ENCODE data around the gene UQCR10.

The UQCR10 gene

GRCh38 chr22:29782061-29782845, 15.1 kb downstream of the UQCR10 start:
- no peak for DNase-seq (ENCODE audit: low read depth, low spot score)
- Histone ChIP-seq H3K36me3 (ENCODE audit: control insufficient read depth, insufficient read depth, low read length) (no peaks in the 10 kb centered on the region), H3K27me3 (ENCODE audit: control insufficient read depth, insufficient read depth, low read length) (no peaks in the 10 kb centered on the region), H3K9me3 (ENCODE audit: control insufficient read depth, insufficient read depth, low read length) (no peaks in the 10 kb centered on the region), H3K4me3 (ENCODE audit: low read length) (no peak overlapping the region), H3K27ac (ENCODE audit: low read length) (no peak overlapping the region), H3K4me1 (ENCODE audit: control insufficient read depth, insufficient read depth, low read length) (no peaks in the 10 kb centered on the region; the same call in 1 of the 2 replicates)
- no CpG with 5 or more reads among the region's 7 CpGs for WGBS (ENCODE audit: insufficient coverage, insufficient read length)

GRCh38 chr22:29784451-29785361, 17.5 kb downstream of the UQCR10 start:
- Histone ChIP-seq H3K36me3 (ENCODE audit: control insufficient read depth, insufficient read depth, low read length) (peaks cover 5% of the 10 kb centered on the region; the same call in 1 of the 2 replicates), H3K9me3 (ENCODE audit: control insufficient read depth, insufficient read depth, low read length) (no peaks in the 10 kb centered on the region), H3K27me3 (ENCODE audit: control insufficient read depth, insufficient read depth, low read length) (no peaks in the 10 kb centered on the region), H3K4me3 (ENCODE audit: low read length) (no peak overlapping the region), H3K4me1 (ENCODE audit: control insufficient read depth, insufficient read depth, low read length) (no peaks in the 10 kb centered on the region; the same call in 1 of the 2 replicates), H3K27ac (ENCODE audit: low read length) (no peak overlapping the region)
- DNase-seq (ENCODE audit: low read depth, low spot score), result no peak
- no CpG with 5 or more reads among the region's 9 CpGs for WGBS (ENCODE audit: insufficient coverage, insufficient read length)

- Histone ChIP-seq H3K4me1 (ENCODE audit: control insufficient read depth, insufficient read depth, low read length) (no peaks in the 10 kb centered on the region; the same call in 1 of the 2 replicates), H3K9me3 (ENCODE audit: control insufficient read depth, insufficient read depth, low read length) (no peaks in the 10 kb centered on the region), H3K4me3 (ENCODE audit: low read length) (no peak overlapping the region), H3K27ac (ENCODE audit: low read length) (no peak overlapping the region), H3K36me3 (ENCODE audit: control insufficient read depth, insufficient read depth, low read length) (peaks cover 16% of the 10 kb centered on the region), H3K27me3 (ENCODE audit: control insufficient read depth, insufficient read depth, low read length) (no peaks in the 10 kb centered on the region)
- no peak for DNase-seq (ENCODE audit: low read depth, low spot score)
- WGBS (ENCODE audit: insufficient coverage, insufficient read length), result no CpG with 5 or more reads among the region's 5 CpGs
Measured at GRCh38 chr22:29786031-29786430, 18.9 kb downstream of the UQCR10 start.

- Histone ChIP-seq H3K4me3 (ENCODE audit: low read length) (no peak overlapping the region), H3K36me3 (ENCODE audit: control insufficient read depth, insufficient read depth, low read length) (peaks cover 16% of the 10 kb centered on the region), H3K27me3 (ENCODE audit: control insufficient read depth, insufficient read depth, low read length) (no peaks in the 10 kb centered on the region), H3K27ac (ENCODE audit: low read length) (no peak overlapping the region), H3K9me3 (ENCODE audit: control insufficient read depth, insufficient read depth, low read length) (no peaks in the 10 kb centered on the region), H3K4me1 (ENCODE audit: control insufficient read depth, insufficient read depth, low read length) (no peaks in the 10 kb centered on the region)
- no peak for DNase-seq (ENCODE audit: low read depth, low spot score)
- no CpG with 5 or more reads among the region's 9 CpGs for WGBS (ENCODE audit: insufficient coverage, insufficient read length)
Measured at GRCh38 chr22:29787371-29787980, 20.3 kb downstream of the UQCR10 start.

DNA sequence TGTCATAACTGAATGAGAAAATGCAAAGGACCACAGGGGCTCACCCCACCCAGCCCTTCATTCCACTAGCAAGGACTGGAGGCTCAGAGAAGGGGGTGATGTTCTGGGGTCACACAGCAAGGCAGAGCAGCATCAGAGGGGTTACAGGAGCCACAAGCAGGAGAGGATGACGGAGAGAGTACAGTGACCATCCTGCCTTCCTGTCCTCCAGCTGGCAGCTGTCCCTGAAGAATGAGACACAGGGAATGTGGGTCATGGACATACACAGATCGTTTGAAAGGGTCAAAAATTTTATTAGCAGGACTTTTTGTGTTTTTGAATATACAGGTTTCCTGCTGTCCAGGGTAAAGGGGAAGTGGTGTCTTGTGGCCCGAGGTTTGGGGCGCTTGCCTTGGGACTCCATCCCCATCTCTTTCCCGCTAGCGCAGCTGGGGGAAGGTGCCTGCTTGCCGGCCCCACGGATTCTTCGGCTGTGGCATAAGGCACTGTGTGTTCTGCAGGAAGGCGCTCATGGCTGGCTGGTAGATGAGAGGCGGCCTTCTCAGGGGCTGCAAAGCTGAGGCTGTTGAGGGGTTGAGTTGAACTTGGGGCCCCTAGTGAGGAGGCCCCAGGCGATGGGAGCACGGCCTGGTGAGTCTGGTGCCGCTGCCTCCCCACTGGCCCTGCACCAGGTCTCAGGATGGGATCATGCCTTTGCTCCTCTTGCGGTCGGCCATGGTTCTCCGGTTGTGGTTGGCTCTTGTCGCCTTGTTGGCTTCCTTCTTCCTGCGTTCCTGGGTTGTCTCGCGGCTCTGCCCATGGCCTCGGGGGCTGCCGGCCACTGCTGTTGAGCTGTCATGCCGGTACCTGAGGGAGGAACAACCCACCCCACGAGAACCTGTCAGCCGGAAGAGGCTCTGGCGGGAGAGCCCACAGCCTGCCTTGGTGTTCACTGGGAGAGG, 21.4 kb downstream of the UQCR10 start:
- WGBS (ENCODE audit: insufficient coverage, insufficient read length), result no CpG with 5 or more reads among the region's 27 CpGs
- H3K36me3 ChIP-seq (ENCODE audit: control insufficient read depth, insufficient read depth, low read length), result peaks cover 24% of the 10 kb centered on the region
- H3K9me3 ChIP-seq (ENCODE audit: control insufficient read depth, insufficient read depth, low read length), result no peaks in the 10 kb centered on the region
- H3K27me3 ChIP-seq (ENCODE audit: control insufficient read depth, insufficient read depth, low read length), result no peaks in the 10 kb centered on the region
- DNase-seq (ENCODE audit: low read depth, low spot score), result no peak
- H3K4me1 ChIP-seq (ENCODE audit: control insufficient read depth, insufficient read depth, low read length), result no peaks in the 10 kb centered on the region
- no peak overlapping the region for H3K27ac ChIP-seq (ENCODE audit: low read length)
- H3K4me3 ChIP-seq (ENCODE audit: low read length), result no peak overlapping the region

DNA sequence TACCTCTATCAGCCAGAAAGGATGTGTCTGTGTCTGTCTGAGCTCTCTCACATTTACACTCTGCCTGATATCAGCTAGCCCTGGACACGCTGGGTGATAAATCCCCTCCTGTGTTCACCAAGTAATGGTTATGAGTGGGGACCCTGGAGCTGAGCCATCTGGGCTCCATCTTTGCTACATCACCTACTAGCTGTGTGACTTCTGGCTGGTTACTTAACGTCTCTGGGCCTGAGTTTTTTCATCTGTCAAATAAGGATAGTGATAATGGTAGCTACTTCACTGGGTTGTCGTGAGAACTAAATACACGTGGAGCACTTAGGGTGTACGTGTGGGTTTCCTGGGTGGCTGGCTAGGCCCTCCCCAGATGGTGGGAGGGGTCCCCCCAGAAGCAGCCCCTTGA, 22.9 kb downstream of the UQCR10 start:
- no peak for DNase-seq (ENCODE audit: low read depth, low spot score)
- Histone ChIP-seq H3K36me3 (ENCODE audit: control insufficient read depth, insufficient read depth, low read length) (peaks cover 24% of the 10 kb centered on the region), H3K27ac (ENCODE audit: low read length) (no peak overlapping the region), H3K27me3 (ENCODE audit: control insufficient read depth, insufficient read depth, low read length) (no peaks in the 10 kb centered on the region), H3K9me3 (ENCODE audit: control insufficient read depth, insufficient read depth, low read length) (no peaks in the 10 kb centered on the region), H3K4me1 (ENCODE audit: control insufficient read depth, insufficient read depth, low read length) (no peaks in the 10 kb centered on the region), H3K4me3 (ENCODE audit: low read length) (no peak overlapping the region)
- WGBS (ENCODE audit: insufficient coverage, insufficient read length), result no CpG with 5 or more reads among the region's 5 CpGs

GRCh38 chr22:29793396-29793795, 26.2 kb downstream of the UQCR10 start:
- no peaks in the 10 kb centered on the region for H3K9me3 ChIP-seq (ENCODE audit: control insufficient read depth, insufficient read depth, low read length)
- peaks cover 24% of the 10 kb centered on the region for H3K36me3 ChIP-seq (ENCODE audit: control insufficient read depth, insufficient read depth, low read length)
- no peak overlapping the region for H3K4me3 ChIP-seq (ENCODE audit: low read length)
- H3K27me3 ChIP-seq (ENCODE audit: control insufficient read depth, insufficient read depth, low read length), result no peaks in the 10 kb centered on the region
- no peak for DNase-seq (ENCODE audit: low read depth, low spot score)
- no CpG with 5 or more reads among the region's 17 CpGs for WGBS (ENCODE audit: insufficient coverage, insufficient read length)
- no peak overlapping the region for H3K27ac ChIP-seq (ENCODE audit: low read length)
- H3K4me1 ChIP-seq (ENCODE audit: control insufficient read depth, insufficient read depth, low read length), result no peaks in the 10 kb centered on the region

DNA sequence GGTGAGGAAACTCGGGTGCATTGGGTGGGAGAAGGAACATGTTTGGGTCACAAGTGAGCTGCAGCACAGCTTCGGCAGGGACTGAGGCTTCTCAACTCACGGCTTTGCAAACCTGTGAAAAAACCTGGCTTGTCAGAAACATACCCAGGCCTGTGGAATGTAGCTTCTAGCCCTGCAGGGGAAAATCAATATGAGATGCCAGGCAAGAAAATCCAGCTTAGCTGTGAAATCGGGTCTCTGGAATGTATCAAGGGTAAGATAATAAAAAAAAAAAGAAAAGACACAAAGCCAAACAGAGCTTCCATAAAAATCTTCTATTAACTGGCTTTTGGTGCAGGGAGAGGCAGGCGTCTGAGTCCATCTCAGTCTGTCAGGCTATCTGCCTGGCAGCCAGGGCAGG, 28.5 kb downstream of the UQCR10 start:
- Histone ChIP-seq H3K4me1 (ENCODE audit: control insufficient read depth, insufficient read depth, low read length) (no peaks in the 10 kb centered on the region), H3K36me3 (ENCODE audit: control insufficient read depth, insufficient read depth, low read length) (peaks cover 13% of the 10 kb centered on the region), H3K9me3 (ENCODE audit: control insufficient read depth, insufficient read depth, low read length) (no peaks in the 10 kb centered on the region), H3K4me3 (ENCODE audit: low read length) (no peak overlapping the region), H3K27ac (ENCODE audit: low read length) (no peak overlapping the region), H3K27me3 (ENCODE audit: control insufficient read depth, insufficient read depth, low read length) (no peaks in the 10 kb centered on the region)
- whole genome bisulfite sequencing (ENCODE audit: insufficient coverage, insufficient read length), result no CpG with 5 or more reads among the region's 5 CpGs
- DNase-seq (ENCODE audit: low read depth, low spot score), result no peak

DNA sequence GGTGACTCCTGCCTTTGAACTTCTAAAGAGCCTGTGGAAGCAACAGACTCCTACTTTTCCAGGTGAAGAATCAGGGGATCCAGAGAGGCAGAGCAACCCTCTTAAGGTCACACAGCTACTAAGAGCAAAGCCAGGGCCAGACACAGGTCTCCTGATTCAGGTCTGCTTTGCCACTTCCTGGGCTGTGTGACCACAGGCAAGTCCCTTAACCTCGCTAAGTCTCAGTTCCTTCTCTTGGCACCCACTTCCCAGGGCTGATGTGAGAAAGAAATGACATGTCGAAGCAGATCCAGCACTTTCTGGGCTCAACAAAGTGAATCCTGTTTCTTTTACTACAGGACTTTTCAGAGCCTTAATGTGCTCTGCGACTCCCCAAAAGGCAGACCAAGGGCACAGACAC, 30.2 kb downstream of the UQCR10 start:
- Histone ChIP-seq H3K9me3 (ENCODE audit: control insufficient read depth, insufficient read depth, low read length) (no peaks in the 10 kb centered on the region), H3K4me3 (ENCODE audit: low read length) (no peak overlapping the region), H3K27ac (ENCODE audit: low read length) (no peak overlapping the region), H3K36me3 (ENCODE audit: control insufficient read depth, insufficient read depth, low read length) (peaks cover 13% of the 10 kb centered on the region), H3K4me1 (ENCODE audit: control insufficient read depth, insufficient read depth, low read length) (no peaks in the 10 kb centered on the region), H3K27me3 (ENCODE audit: control insufficient read depth, insufficient read depth, low read length) (no peaks in the 10 kb centered on the region)
- WGBS (ENCODE audit: insufficient coverage, insufficient read length), result no CpG with 5 or more reads among the region's 3 CpGs
- no peak for DNase-seq (ENCODE audit: low read depth, low spot score)
